PFSK-1 (cell line): ENCODE results near the gene ZNF311. TPM values are rescaled to one million over a fixed set of nuclear protein-coding genes. Genes with fewer than 3 reads are reported as not detected.
A peak's percentile ranks its signal among the peaks of the same experiment; 100 is the strongest.

Experiments
- FOXP2 ChIP-seq: optimal IDR thresholded peaks from 2 replicates; pipeline ENCODE3; 2011; ENCODE audit warnings: borderline replicate concordance, control low read depth, inconsistent platforms; ENCODE audit not compliant: insufficient read depth; ENCODE audit errors: extremely low read length, extremely low read depth
- POLR2AphosphoS5 ChIP-seq: IDR thresholded peaks from 2 replicates; pipeline ENCODE4 v1.6.1; 2012; ENCODE audit warnings: low read depth, mild to moderate bottlenecking, control low read depth, low read length, moderate library complexity
- REST ChIP-seq, 2 experiments: IDR thresholded peaks; 2 replicates each; pipeline versions ENCODE4 v1.6.1 to v1.8.0; 2011 to 2012; ENCODE audit warnings: low read depth in 2 of 2, low read length in 2 of 2, control low read depth in 1 of 2, inconsistent platforms in 1 of 2, mild to moderate bottlenecking in 1 of 2, moderate library complexity in 1 of 2; ENCODE audit not compliant: insufficient read depth in 1 of 2
- SIN3A ChIP-seq: IDR thresholded peaks from 2 replicates; pipeline ENCODE4 v1.6.1; 2012; ENCODE audit warnings: mild to moderate bottlenecking, low read length, moderate library complexity, borderline replicate concordance; ENCODE audit not compliant: insufficient read depth
- TAF1 ChIP-seq: IDR thresholded peaks from 2 replicates; pipeline ENCODE4 v1.6.1; 2012; ENCODE audit warnings: low read length, control low read depth, borderline replicate concordance; ENCODE audit not compliant: insufficient read depth
- polyA plus RNA-seq: library from polyadenylated mRNA; unstranded; fragments of >200 nt; gene quantifications from one replicate; pipeline ENCODE4 v1.2.1, GENCODE V29; 2012; ENCODE audit warnings: low read depth, missing spikeins; ENCODE audit not compliant: insufficient read length

ZNF311 gene
- 0.14 TPM for polyA plus RNA-seq

DNA sequence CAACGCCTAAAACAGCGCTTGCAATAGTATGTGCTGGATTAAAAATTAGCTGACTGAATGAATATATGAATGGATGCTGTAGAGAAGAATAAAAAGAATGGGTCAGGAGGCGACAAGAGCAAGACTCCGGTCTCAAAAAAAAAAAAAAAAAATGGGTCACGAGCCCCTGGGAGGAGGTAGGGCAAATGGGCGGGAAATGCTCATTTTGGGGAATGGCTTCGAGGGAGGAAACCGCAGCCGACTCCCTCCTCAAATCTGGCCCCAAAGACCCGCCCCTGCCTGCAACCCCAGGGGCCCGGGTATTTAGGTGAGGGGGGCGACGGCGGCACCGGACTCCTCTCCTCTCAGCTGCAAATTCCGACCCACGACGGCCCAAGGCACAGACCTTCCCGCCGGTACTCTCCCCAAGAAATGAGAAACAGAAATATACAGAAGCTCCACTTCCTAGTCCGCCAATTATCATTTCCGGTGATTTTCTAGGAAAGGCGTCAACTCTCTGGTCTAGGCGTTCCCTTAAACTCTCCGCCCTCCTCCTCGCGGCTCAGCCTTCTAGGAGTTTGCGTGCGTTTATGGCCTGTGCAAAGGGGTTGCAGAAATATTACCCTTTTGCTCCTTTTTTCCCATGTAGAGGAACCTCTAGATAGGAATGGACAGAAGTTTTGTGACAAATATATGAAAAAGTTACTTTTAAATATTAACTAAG, at the start of gene ZNF311:
Gene ZNF311, minus strand, starts transcription at position 133 of the 703 bp plus-strand sequence. CDS start 1,361 bp downstream, outside the sequence.
- TF ChIP-seq REST (IDR thresholded peaks at IDR 0.05; ENCODE audit: insufficient read depth in 1 of 2, low read depth in 2 of 2, low read length in 2 of 2) (no peak), FOXP2 (no peak), TAF1 (peak; percentile 35; the same call in 1 of the 2 replicates), SIN3A (no peak), POLR2AphosphoS5 (peak; percentile 57; the same call in 1 of the 2 replicates)

DNA sequence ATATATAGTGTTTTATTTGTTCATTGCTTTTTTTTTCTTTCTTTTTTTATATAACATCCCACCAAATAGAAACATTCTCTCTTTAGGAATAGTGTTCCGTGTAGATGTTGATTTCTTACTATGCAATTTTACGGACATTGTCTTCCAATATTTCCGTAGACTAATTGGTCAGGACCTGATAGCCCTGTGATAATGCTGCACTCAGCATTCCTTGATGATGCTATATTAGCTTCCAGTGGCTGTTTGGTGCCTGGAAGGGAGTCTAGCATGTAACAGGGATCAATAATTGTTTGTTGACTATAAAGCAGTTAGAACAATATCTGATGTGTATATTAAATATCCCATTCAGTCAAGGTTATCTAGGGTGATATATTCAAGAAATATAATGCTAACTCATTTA, 46.6 kb upstream of the ZNF311 start:
- TF ChIP-seq POLR2AphosphoS5 (no peak), TAF1 (no peak), REST (IDR thresholded peaks at IDR 0.05; ENCODE audit: insufficient read depth in 1 of 2, low read depth in 2 of 2, low read length in 2 of 2) (no peak), FOXP2 (no peak), SIN3A (no peak)

- TF ChIP-seq REST (IDR thresholded peaks at IDR 0.05; ENCODE audit: insufficient read depth in 1 of 2, low read depth in 2 of 2, low read length in 2 of 2) (no peak), TAF1 (no peak), SIN3A (no peak), FOXP2 (no peak), POLR2AphosphoS5 (no peak)
Observed at GRCh38 chr6:29045075-29045474, 40.0 kb upstream of the ZNF311 start, which contains the start of gene OR2W1. OR2W1 (minus strand) TSS chr6:29045175; CDS start chr6:29045175, 0 bp downstream.

GRCh38 chr6:29035951-29036350, 30.8 kb upstream of the ZNF311 start:
- TF ChIP-seq FOXP2 (no peak), SIN3A (no peak), TAF1 (no peak), POLR2AphosphoS5 (no peak), REST (IDR thresholded peaks at IDR 0.05; ENCODE audit: insufficient read depth in 1 of 2, low read depth in 2 of 2, low read length in 2 of 2) (no peak)
